ENCODE measurements around the gene KIF21B. TPM values are rescaled to one million over a fixed set of nuclear protein-coding genes. Genes with fewer than 3 reads are reported as not detected.

KIF21B gene
- total and polyA plus RNA-seq, 2 of the 4 experiments (the other 2 are of a cell fraction), result 0.36 to 0.55 TPM

DNA sequence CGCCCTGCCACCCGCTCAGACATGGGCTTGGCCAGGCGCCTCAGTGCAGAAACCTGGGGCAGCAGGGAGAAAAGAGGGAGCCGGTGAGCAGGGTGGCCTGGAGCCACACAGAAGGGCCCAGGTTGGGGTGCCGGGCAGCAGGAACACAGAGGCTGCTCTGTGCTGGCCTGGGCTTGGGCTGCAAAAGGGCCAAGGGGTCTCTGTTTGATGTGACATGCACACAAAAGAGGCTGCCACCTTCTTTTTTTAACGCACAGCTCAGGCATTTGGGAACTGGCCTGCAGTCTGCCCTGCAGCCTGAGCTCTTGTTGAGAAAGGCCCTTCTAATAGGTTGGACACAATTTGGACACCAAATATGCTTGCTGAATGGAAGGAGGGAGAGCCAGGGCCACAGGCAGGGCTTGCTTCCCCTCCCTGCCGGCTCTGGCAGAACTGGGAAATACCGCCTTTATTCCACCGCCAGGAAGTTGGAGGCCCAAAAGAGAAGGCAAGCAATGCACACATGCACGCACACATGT lies 32.4 kb downstream of the KIF21B start:
- H3K4me1 ChIP-seq (ENCODE audit: control insufficient read depth, insufficient read depth, low read length), result no peaks in the 10 kb centered on the region
- ChIA-PET POLR2A (ENCODE audit: unreplicated experiment) (no interaction called here), CTCF (no interaction called here)
- no peak overlapping the region for H2BK15ac ChIP-seq (ENCODE audit: low read depth, low read length)
- peaks cover 11% of the 10 kb centered on the region; the same call in 1 of the 2 replicates for H3K27me3 ChIP-seq (ENCODE audit: control insufficient read depth, insufficient read depth, low read length)
- H2BK120ac ChIP-seq (ENCODE audit: low read depth, low read length), result no peak overlapping the region
- H4K8ac ChIP-seq (ENCODE audit: low read depth in 2 of 2, low read length in 2 of 2), result no peak overlapping the region
- no peak overlapping the region for H3K4me3 ChIP-seq (ENCODE audit: insufficient read depth, low read depth, low read length)
- H3K79me1 ChIP-seq (ENCODE audit: low read depth in 1 of 2, low read length in 2 of 2), result no peaks in the 10 kb centered on the region
- H3K27ac ChIP-seq (ENCODE audit: insufficient read depth, low read length), result no peak overlapping the region
- no peak overlapping the region for H2BK5ac ChIP-seq (ENCODE audit: low read depth, low read length, poor library complexity, severe bottlenecking)
- no peak overlapping the region for H3K14ac ChIP-seq (replicated peaks; ENCODE audit: low read depth, low read length)
- in situ Hi-C loops (cut with MboI; ENCODE audit: low sequenced_read_pairs) (no loop called here), intact Hi-C loops (cut with micrococcal nuclease) (no loop called here), dilution Hi-C loops (cut with HindIII; ENCODE audit: low sequenced_read_pairs, unreplicated experiment) (no loop called here)
- WGBS, 2 experiments (ENCODE audit: extremely low coverage in 2 of 2, insufficient read length in 1 of 2), result 76% methylated on average over 7 of the region's 10 CpGs; no CpG with 5 or more reads in 1 of the 2 experiments
- no peak overlapping the region for H3K18ac ChIP-seq (ENCODE audit: low read depth, low read length)
- no peaks in the 10 kb centered on the region for H3K9me1 ChIP-seq (ENCODE audit: insufficient read depth, low read length)
- H3K4me2 ChIP-seq (ENCODE audit: low read depth, low read length), result no peak overlapping the region
- ATAC-seq (ENCODE audit: low read depth), result no peak
- no peak overlapping the region for H2AK9ac ChIP-seq (replicated peaks; ENCODE audit: low read depth, low read length, poor library complexity)
- no TSS peak for BruUV-seq (replicated peaks)
- TF ChIP-seq CEBPB (IDR thresholded peaks at IDR 0.05; ENCODE audit: low read depth, low read length) (no peak), BHLHE40 (IDR thresholded peaks at IDR 0.05; ENCODE audit: low read depth, low read length) (no peak), POLR2A (IDR thresholded peaks at IDR 0.05; ENCODE audit: low read depth, low read length) (no peak), ELK1 (IDR thresholded peaks at IDR 0.05; ENCODE audit: borderline replicate concordance, low read depth, low read length) (no peak), CTCF (conservative IDR thresholded peaks at IDR 0.05; ENCODE audit: low read depth, low read length) (no peak), USF2 (IDR thresholded peaks at IDR 0.05; ENCODE audit: low read depth, low read length) (no peak), NFE2L2 (IDR thresholded peaks at IDR 0.05; ENCODE audit: low read depth, low read length) (no peak), MAZ (IDR thresholded peaks at IDR 0.05; ENCODE audit: borderline replicate concordance, low read depth, low read length) (no peak), FOS (IDR thresholded peaks at IDR 0.05; ENCODE audit: low read depth, low read length) (no peak)
- H3K4ac ChIP-seq (ENCODE audit: low read depth, low read length), result no peak overlapping the region
- peak overlapping the region; percentile 11 for H2AFZ ChIP-seq (replicated peaks; ENCODE audit: low read length, poor library complexity)
- H4K20me1 ChIP-seq (ENCODE audit: insufficient read depth, low read length), result no peaks in the 10 kb centered on the region; the same call in 1 of the 2 replicates
- H3K56ac ChIP-seq (ENCODE audit: extremely low read depth, insufficient read depth, low read length), result no peak overlapping the region
- H2AK5ac ChIP-seq (ENCODE audit: low read depth, low read length), result no peak overlapping the region
- H3K36me3 ChIP-seq (ENCODE audit: control insufficient read depth, insufficient read depth, low read length), result no peaks in the 10 kb centered on the region
- H3K23ac ChIP-seq (ENCODE audit: low read depth, low read length), result no peak overlapping the region
- H3K9me3 ChIP-seq (ENCODE audit: control insufficient read depth, insufficient read depth, low read length), result no peaks in the 10 kb centered on the region
- DNase-seq, result no peak
- H4K91ac ChIP-seq (ENCODE audit: insufficient read depth, low read depth, low read length), result no peak overlapping the region
- H3K9ac ChIP-seq (ENCODE audit: low read depth, low read length), result no peak overlapping the region
- H4K5ac ChIP-seq (ENCODE audit: low read depth, low read length), result no peak overlapping the region
- H2BK20ac ChIP-seq (ENCODE audit: low read depth, low read length), result no peak overlapping the region

Data from IMR-90 (cell line).